ENCODE results near the gene RFXANK. TPM values are rescaled to one million over a fixed set of nuclear protein-coding genes. Genes with fewer than 3 reads are reported as not detected.
"Not testable (repeated sequence)": the region's sequence is repeated elsewhere in the genome, so short reads cannot be mapped to it uniquely, and the experiment has no call there.

RFXANK gene
- total and polyA plus RNA-seq, 9 of the 15 experiments (the other 6 are each of a cell fraction or from before 2014, with no cell fraction given) = 68.6 to 181 (median 150) TPM

GRCh38 chr19:19218911-19219310 is 26.9 kb downstream of the RFXANK start (continued):
- TF ChIP-seq RREB1 (CRISPR knock-in tag; IDR thresholded peaks at IDR 0.05) (no peak), CREM (IDR thresholded peaks at IDR 0.05; ENCODE audit: low read depth) (no peak), MTA1 (IDR thresholded peaks at IDR 0.05; ENCODE audit: borderline replicate concordance) (no peak), CTBP1 (IDR thresholded peaks at IDR 0.05; ENCODE audit: borderline replicate concordance) (no peak), BRF1 (IDR thresholded peaks at IDR 0.05; ENCODE audit: borderline replicate concordance, extremely low read depth, insufficient read length) (no peak)

DNA sequence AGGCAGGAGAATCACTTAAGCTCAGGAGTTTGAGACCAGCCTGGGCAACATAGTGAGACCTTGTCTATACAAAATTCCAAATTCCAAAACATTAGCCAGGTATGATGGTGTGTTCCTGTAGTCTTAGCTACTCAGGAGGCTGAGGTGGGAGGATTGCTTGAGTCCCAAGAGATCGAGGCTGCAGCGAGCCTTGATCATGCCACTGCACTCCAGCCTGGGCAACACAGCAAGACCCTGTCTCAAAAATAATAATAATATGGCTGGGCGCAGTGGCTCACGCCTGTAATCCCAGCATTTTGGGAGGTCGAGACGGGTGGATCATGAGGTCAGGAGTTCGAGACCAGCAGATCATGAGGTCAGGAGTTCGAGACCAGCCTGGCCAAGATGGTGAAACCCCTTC is 28.9 kb downstream of the RFXANK start:
- POLR2A ChIA-PET; H3K79me2 ChIP-seq (ENCODE audit: control insufficient read depth, insufficient read depth, low read length); H4K20me1 ChIP-seq (replicated peaks; ENCODE audit: control insufficient read depth, insufficient read depth, low read length); H3K9ac ChIP-seq (ENCODE audit: insufficient read depth in 1 of 2, low read depth in 2 of 2, low read length in 2 of 2); H3K4me2 ChIP-seq (ENCODE audit: insufficient read depth, low read length); H3K27ac ChIP-seq (ENCODE audit: extremely low read depth, low read depth, low read length); intact Hi-C loops (cut with micrococcal nuclease); DNase-seq (ENCODE audit: extremely low read depth in 1 of 4, low spot score in 3 of 4); H2AFZ ChIP-seq (ENCODE audit: low read depth, low read length); H3K9me1 ChIP-seq (ENCODE audit: control insufficient read depth, insufficient read depth, low read length); H3K36me3 ChIP-seq (ENCODE audit: control insufficient read depth, insufficient read depth, low read length); H3K4me3 ChIP-seq; FAIRE-seq; CTCF ChIA-PET (ENCODE audit: low intra/inter-chr PET ratio); in situ Hi-C loops (cut with MboI); H3K9me3 ChIP-seq (replicated peaks; ENCODE audit: control insufficient read depth, insufficient read depth, low read depth, low read length); ATAC-seq; BruUV-seq (replicated peaks): not testable (repeated sequence)
- TF ChIP-seq BCOR (IDR thresholded peaks at IDR 0.05) (0 out of 2 replicates have a peak, but pooled peaks have one; percentile 20), ZNF121 (CRISPR knock-in tag; conservative IDR thresholded peaks at IDR 0.05) (peak; percentile 87)
- H3K4me1 ChIP-seq (replicated peaks in 1 of 2; ENCODE audit: control insufficient read depth in 2 of 2, insufficient read depth in 2 of 2, low read length in 2 of 2) = peaks cover 3 to 18% of the 10 kb centered on the region in 2 experiments; a peak in 4 of 5 replicates
- peaks cover 9 to 21% of the 10 kb centered on the region in 2 experiments; a peak in 4 of 5 replicates for H3K27me3 ChIP-seq (ENCODE audit: control insufficient read depth in 2 of 2, insufficient read depth in 2 of 2, low read length in 2 of 2)
- 5% methylated on average over 8 of the region's 8 CpGs for WGBS (ENCODE audit: insufficient coverage, low coverage, missing lambda C conversion rate)

Data from K562 (cell line).